K562 (cell line): Measurements from ENCODE around the gene IMMP2L. TPM values are rescaled to one million over a fixed set of nuclear protein-coding genes. Genes with fewer than 3 reads are reported as not detected.

Experiments used
- ARID1B ChIP-seq: fragments of 450-650 bp; IDR thresholded peaks from 2 replicates; pipeline ENCODE4 v1.6.1; 2016; ENCODE audit warnings: antibody characterized with exemption, mild to moderate bottlenecking, inconsistent platforms
- CREB5 ChIP-seq: fragments of 250-450 bp; sonication (Bioruptor Pico); IDR thresholded peaks from 2 replicates; pipeline ENCODE4 v1.5.0; 2020; ENCODE audit warnings: mild to moderate bottlenecking
- DLX4 ChIP-seq: fragments of 250-450 bp; sonication (Bioruptor Pico); IDR thresholded peaks from 2 replicates; pipeline ENCODE4 v1.6.1; 2021; ENCODE audit warnings: mild to moderate bottlenecking
- DPF2 ChIP-seq: fragments of 450-650 bp; IDR thresholded peaks from 2 replicates; pipeline ENCODE4 v1.6.1; 2016
- ETS1 ChIP-seq: conservative IDR thresholded peaks from 2 replicates; pipeline ENCODE4 v1.6.1; 2011; ENCODE audit warnings: low read depth, mild to moderate bottlenecking, low read length; ENCODE audit not compliant: control insufficient read depth
- FOXJ2 ChIP-seq: fragments of 200-800 bp; sonication (Bioruptor generic); IDR thresholded peaks from 2 replicates; pipeline ENCODE4 v1.6.1; 2016; ENCODE audit warnings: missing genetic modification characterization, missing compliant biosample characterization
- GTF2E2 ChIP-seq: fragments of 200-800 bp; sonication (Bioruptor generic); IDR thresholded peaks from 2 replicates; pipeline ENCODE4 v1.6.1; 2016; ENCODE audit warnings: missing genetic modification characterization, missing compliant biosample characterization
- HDAC8 ChIP-seq: fragments of 450-650 bp; IDR thresholded peaks from 2 replicates; pipeline ENCODE4 v1.6.1; 2016; ENCODE audit warnings: mild to moderate bottlenecking, missing genetic modification characterization, moderate library complexity, missing compliant biosample characterization
- JUND ChIP-seq, 2 experiments: IDR thresholded peaks; 2 replicates in 1 of 2; 3 replicates in 1 of 2; pipeline ENCODE4 v1.6.1; 2011; ENCODE audit warnings: borderline replicate concordance in 2 of 2, low read depth in 2 of 2, low read length in 2 of 2, improper control_type of control experiment in 1 of 2, missing biosample characterization in 1 of 2, missing genetic modification characterization in 1 of 2, missing genetic modification reagents in 1 of 2
- L3MBTL2 ChIP-seq: fragments of 450-650 bp; IDR thresholded peaks from 2 replicates; pipeline ENCODE4 v1.6.1; 2016; ENCODE audit warnings: mild to moderate bottlenecking, moderate library complexity
- NRF1 ChIP-seq, 2 experiments: fragments of 450-650 bp; IDR thresholded peaks in 1 of 2; conservative IDR thresholded peaks in 1 of 2; 2 replicates each; pipeline ENCODE4 v1.6.1; 2014; ENCODE audit warnings: mild to moderate bottlenecking in 2 of 2
- RBBP5 ChIP-seq: fragments of 200-600 bp; sonication (generic); IDR thresholded peaks from 2 replicates; pipeline ENCODE4 v1.6.1; 2012; ENCODE audit warnings: borderline replicate concordance, mild to moderate bottlenecking, low read length, control low read depth, inconsistent platforms; ENCODE audit not compliant: insufficient read depth, poor library complexity, severe bottlenecking
- TEAD4 ChIP-seq, 2 experiments: sonication (generic) in 1 of 2; formaldehyde crosslinking in 1 of 2; IDR thresholded peaks; 2 replicates each; pipeline versions ENCODE4 v1.6.1 to v1.8.0; 2012 to 2022; ENCODE audit warnings: borderline replicate concordance in 1 of 2, inconsistent platforms in 1 of 2, low read length in 1 of 2, mild to moderate bottlenecking in 1 of 2, missing genetic modification reagents in 1 of 2
- TSHZ1 ChIP-seq: fragments of 250-450 bp; sonication (Bioruptor Pico); IDR thresholded peaks from 2 replicates; pipeline ENCODE4 v1.4.0; 2020; ENCODE audit warnings: mild to moderate bottlenecking, moderate library complexity
- U2AF1 ChIP-seq: fragments of 200-400 bp; formaldehyde crosslinking; optimal IDR thresholded peaks from 2 replicates; pipeline ENCODE3; 2017; ENCODE audit warnings: mild to moderate bottlenecking, low read depth, low read length, moderate library complexity
- ZBTB7A ChIP-seq: IDR thresholded peaks from 2 replicates; pipeline ENCODE4 v1.6.1; 2011; ENCODE audit warnings: low read depth, mild to moderate bottlenecking, low read length, moderate library complexity, borderline replicate concordance; ENCODE audit not compliant: control insufficient read depth
- ZEB2 ChIP-seq: fragments of 450-650 bp; IDR thresholded peaks from 2 replicates; pipeline ENCODE4 v1.6.1; 2016
- polyA plus RNA-seq, 8 experiments: library from polyadenylated mRNA; depleted of rRNA in 4 of 8; stranded (reverse) in 5 of 8; unstranded in 3 of 8; fragments of >200 nt; fragmentation: Nextera tagmentation in 2 of 8; fragmentation: Illumina TruSeq in 1 of 8; extraction: Ambion mirVana in 2 of 8; extraction: Trizol in 1 of 8; gene quantifications; 2 replicates each; pipeline versions ENCODE4 v1.2.1 to v1.2.3, GENCODE V29; 2011 to 2014; ENCODE audit warnings: inconsistent platforms in 1 of 8, missing spikeins in 1 of 8
- total RNA-seq, 7 experiments: library from RNA; depleted of rRNA in 6 of 7; stranded (reverse); fragments of >200 nt in 6 of 7; fragmentation: Illumina TruSeq in 2 of 7; extraction: Trizol in 2 of 7; gene quantifications; 2 replicates each; pipeline versions ENCODE4 v1.2.1 to v1.2.3, GENCODE V29; 2011 to 2021; ENCODE audit warnings: low replicate concordance in 1 of 7

IMMP2L gene
- total and polyA plus RNA-seq, 9 of the 15 experiments (the other 6 are each of a cell fraction or from before 2014, with no cell fraction given), result 29.7 to 116 (median 53.0) TPM

GRCh38 chr7:111527545-111527944 lies 34.7 kb downstream of the IMMP2L start (continued):
- TF ChIP-seq CREB5 (CRISPR knock-in tag) (no peak), RBBP5 (no peak), ETS1 (no peak), FOXJ2 (peak; percentile 56; the same call in 1 of the 2 replicates), ZEB2 (no peak), ZBTB7A (no peak), TEAD4 (IDR thresholded peaks at IDR 0.05; ENCODE audit: low read length) (peak; percentile 35; the same call in 1 of the 2 replicates), TEAD4 (CRISPR knock-in tag; IDR thresholded peaks at IDR 0.05; ENCODE audit: borderline replicate concordance) (no peak), JUND (IDR thresholded peaks at IDR 0.05; ENCODE audit: borderline replicate concordance, low read depth, low read length) (no peak), JUND (tag; IDR thresholded peaks at IDR 0.05; ENCODE audit: borderline replicate concordance, low read depth, low read length) (0 out of 3 replicates have a peak, but pooled peaks have one; percentile 9), GTF2E2 (tag) (no peak), TSHZ1 (CRISPR knock-in tag) (no peak), U2AF1 (no peak), L3MBTL2 (peak; percentile 50; the same call in 1 of the 2 replicates), HDAC8 (tag) (no peak), DLX4 (CRISPR knock-in tag) (no peak), ARID1B (peak; percentile 47), NRF1 (conservative IDR thresholded peaks at IDR 0.05 in 1 of 2, IDR thresholded peaks at IDR 0.05 in 1 of 2) (0 out of 4 replicates have a peak, but pooled peaks of 1 of the 2 experiments have one; percentile 35), DPF2 (0 out of 2 replicates have a peak, but pooled peaks have one; percentile 45)
- TF ChIP-seq, all 486 proteins: peak for 15
